ENCODE measurements around the gene PPM1D. TPM values are rescaled to one million over a fixed set of nuclear protein-coding genes. Genes with fewer than 3 reads are reported as not detected.

The PPM1D gene
- total and polyA plus RNA-seq, 8 donors: 1.9 to 11.6 (median 7.0) TPM

DNA sequence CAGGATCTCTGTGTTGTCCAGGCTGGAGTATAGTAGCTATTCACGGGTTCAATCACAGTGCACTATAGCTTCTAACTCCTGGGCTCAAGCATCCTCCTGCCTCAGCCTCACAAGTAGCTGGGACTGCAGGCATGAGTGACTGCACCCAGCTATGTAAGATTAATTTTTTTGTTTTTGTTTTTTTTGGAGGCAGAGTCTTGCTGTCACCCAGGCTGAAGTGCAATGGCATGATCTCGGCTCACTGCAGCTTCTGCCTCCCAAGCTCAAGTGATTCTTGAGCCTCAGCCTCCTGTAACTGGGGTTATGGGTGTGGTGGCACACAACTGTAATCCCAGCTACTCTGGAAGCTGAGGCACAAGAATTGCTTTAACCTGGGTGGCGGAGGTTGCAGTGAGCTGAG, 15.8 kb downstream of the PPM1D start:
- intact Hi-C loops (cut with DNase I): no loop called here

DNA sequence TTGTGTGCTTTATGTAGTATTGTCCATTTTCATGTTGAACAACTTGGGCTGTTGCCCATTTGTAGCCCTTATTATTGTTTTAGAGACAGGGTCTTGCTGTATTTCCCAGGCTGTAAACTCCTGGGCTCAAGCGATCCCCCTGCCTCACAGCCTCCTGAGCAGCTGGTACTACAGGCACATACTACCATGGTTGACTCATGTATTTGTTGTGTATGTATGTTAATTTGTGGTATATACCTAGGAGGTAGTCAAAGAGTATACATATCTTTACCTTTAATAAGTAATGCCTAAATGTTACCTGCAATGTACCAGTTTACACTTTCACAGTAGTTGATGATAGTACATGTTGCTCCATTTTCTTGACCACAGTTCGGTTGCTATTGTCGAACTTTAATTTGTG, 18.1 kb downstream of the PPM1D start:
- H3K36me3 ChIP-seq: no peaks in the 10 kb centered on the region
- TF ChIP-seq, protein P1, sequence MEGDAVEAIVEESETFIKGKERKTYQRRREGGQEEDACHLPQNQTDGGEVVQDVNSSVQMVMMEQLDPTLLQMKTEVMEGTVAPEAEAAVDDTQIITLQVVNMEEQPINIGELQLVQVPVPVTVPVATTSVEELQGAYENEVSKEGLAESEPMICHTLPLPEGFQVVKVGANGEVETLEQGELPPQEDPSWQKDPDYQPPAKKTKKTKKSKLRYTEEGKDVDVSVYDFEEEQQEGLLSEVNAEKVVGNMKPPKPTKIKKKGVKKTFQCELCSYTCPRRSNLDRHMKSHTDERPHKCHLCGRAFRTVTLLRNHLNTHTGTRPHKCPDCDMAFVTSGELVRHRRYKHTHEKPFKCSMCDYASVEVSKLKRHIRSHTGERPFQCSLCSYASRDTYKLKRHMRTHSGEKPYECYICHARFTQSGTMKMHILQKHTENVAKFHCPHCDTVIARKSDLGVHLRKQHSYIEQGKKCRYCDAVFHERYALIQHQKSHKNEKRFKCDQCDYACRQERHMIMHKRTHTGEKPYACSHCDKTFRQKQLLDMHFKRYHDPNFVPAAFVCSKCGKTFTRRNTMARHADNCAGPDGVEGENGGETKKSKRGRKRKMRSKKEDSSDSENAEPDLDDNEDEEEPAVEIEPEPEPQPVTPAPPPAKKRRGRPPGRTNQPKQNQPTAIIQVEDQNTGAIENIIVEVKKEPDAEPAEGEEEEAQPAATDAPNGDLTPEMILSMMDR (IDR thresholded peaks at IDR 0.05): no peak
- H3K27me3 ChIP-seq: no peaks in the 10 kb centered on the region
- H3K27ac ChIP-seq: no peak overlapping the region
- no peak for ATAC-seq
- intact Hi-C loops (cut with DNase I): no loop called here
- H3K9me3 ChIP-seq: no peaks in the 10 kb centered on the region
- no peaks in the 10 kb centered on the region for H3K4me1 ChIP-seq
- DNase-seq: no peak
- FAIRE-seq: no peak
- 96 to 99% methylated on average over 3 of the region's 3 CpGs for WGBS, 2 donors
- no peak overlapping the region for H3K4me3 ChIP-seq

More for the DNA sequence above, 15.8 kb downstream of the PPM1D start:
- TF ChIP-seq, protein P1 (IDR thresholded peaks at IDR 0.05): no peak
- 96% methylated on average over 3 of the region's 3 CpGs for WGBS, 2 donors
- no peak overlapping the region for H3K27ac ChIP-seq
- no peaks in the 10 kb centered on the region for H3K9me3 ChIP-seq
- no peak overlapping the region for H3K4me3 ChIP-seq
- ATAC-seq: no peak
- no peak for FAIRE-seq
- peaks cover 0 to 10% (median 1%) of the 10 kb centered on the region in 3 donors for H3K4me1 ChIP-seq
- H3K27me3 ChIP-seq: no peaks in the 10 kb centered on the region
- H3K36me3 ChIP-seq: no peaks in the 10 kb centered on the region
- DNase-seq: no peak

DNA sequence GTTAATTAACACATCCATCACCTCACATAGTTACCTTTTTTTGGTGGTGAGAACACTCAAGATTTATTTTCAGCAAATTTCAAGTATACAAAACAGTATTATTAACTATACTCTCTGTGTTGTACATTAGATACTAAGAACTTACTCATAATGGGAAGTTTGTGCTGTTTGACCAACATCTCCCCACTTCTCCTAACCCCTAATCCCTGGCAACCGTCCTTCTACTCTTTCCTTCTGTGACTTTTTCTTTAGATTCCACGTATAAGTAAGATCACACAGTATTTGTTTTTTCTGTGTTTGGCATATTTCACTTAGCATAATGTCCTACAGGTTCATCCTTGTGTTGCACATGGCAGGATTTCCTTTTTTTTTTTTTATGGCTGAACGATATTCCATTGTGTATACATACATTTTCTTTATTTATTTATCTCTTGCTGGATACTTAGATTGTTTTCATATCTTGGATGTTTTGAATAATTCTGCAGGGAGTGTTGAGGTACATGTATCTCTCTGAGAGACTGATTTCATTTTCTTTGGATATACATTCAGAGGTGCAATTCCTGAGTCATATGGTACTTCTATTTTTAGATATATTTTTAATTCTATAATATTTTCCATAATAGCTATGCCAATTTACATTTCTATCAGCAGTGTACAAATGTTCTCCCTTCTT, 19.0 kb downstream of the PPM1D start:
- ATAC-seq (no peak), FAIRE-seq (no peak), DNase-seq (no peak)
- Histone ChIP-seq H3K9me3 (no peaks in the 10 kb centered on the region), H3K27ac (no peak overlapping the region), H3K36me3 (no peaks in the 10 kb centered on the region), H3K27me3 (no peaks in the 10 kb centered on the region), H3K4me1 (no peaks in the 10 kb centered on the region), H3K4me3 (no peak overlapping the region)
- TF ChIP-seq, protein P1 (IDR thresholded peaks at IDR 0.05): no peak
- 44 to 55% methylated on average over 3 of the region's 3 CpGs for WGBS, 2 donors
- intact Hi-C loops (cut with DNase I): no loop called here

DNA sequence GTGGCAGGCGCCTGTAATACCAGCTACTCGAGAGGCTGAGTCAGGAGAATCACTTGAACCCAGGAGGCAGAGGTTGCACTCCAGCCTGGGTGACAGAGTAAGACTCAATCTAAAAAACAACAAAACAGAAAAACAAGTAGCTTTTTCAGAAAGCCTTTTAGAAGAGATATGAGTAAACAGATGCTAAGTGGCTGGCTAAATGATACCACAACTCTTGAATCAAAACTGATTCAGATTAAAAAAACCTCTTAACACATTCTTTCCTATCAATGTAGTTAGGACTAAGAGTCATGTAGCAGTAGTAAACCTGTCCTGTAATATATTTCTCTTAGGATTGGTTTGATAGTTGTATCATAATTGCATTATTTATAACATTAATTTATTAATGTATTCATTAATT, 23.0 kb downstream of the PPM1D start:
- DNase-seq (no peak), FAIRE-seq (no peak), ATAC-seq (no peak)
- 96% methylated on average over 2 of the region's 2 CpGs for WGBS, 2 donors
- TF ChIP-seq, protein P1 (IDR thresholded peaks at IDR 0.05): no peak
- no peaks in the 10 kb centered on the region for H3K9me3 ChIP-seq
- intact Hi-C loops (cut with DNase I): no loop called here
- H3K36me3 ChIP-seq: no peaks in the 10 kb centered on the region
- H3K27ac ChIP-seq: no peak overlapping the region
- H3K4me3 ChIP-seq: no peak overlapping the region
- peaks cover 0 to 4% (median 0%) of the 10 kb centered on the region in 3 donors for H3K4me1 ChIP-seq
- H3K27me3 ChIP-seq: no peaks in the 10 kb centered on the region

DNA sequence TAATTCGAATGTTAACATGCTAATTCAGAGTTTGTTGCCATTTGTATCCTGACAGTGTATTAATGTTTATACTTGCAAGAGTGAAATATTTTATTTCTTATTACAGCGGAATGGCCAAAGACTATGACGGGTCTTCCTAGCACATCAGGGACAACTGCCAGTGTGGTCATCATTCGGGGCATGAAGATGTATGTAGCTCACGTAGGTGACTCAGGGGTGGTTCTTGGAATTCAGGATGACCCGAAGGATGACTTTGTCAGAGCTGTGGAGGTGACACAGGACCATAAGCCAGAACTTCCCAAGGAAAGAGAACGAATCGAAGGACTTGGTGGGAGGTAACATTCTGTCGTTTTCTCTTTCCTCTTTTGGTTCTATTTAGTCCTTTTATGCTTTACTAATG, 23.4 kb downstream of the PPM1D start:
- Histone ChIP-seq H3K36me3 (no peaks in the 10 kb centered on the region), H3K9me3 (no peaks in the 10 kb centered on the region), H3K27me3 (no peaks in the 10 kb centered on the region), H3K4me1 (peaks cover 0 to 4% (median 0%) of the 10 kb centered on the region in 3 donors), H3K4me3 (no peak overlapping the region), H3K27ac (no peak overlapping the region)
- TF ChIP-seq, protein P1 (IDR thresholded peaks at IDR 0.05): no peak
- DNase-seq (no peak), ATAC-seq (no peak), FAIRE-seq (no peak)
- WGBS, 2 donors: 86 to 88% methylated on average over 9 of the region's 9 CpGs
- intact Hi-C loops (cut with DNase I): no loop called here

Measured in pancreas (tissue), 10 donors.